Measurements from ENCODE around the gene SOX6.

The SOX6 gene

DNA sequence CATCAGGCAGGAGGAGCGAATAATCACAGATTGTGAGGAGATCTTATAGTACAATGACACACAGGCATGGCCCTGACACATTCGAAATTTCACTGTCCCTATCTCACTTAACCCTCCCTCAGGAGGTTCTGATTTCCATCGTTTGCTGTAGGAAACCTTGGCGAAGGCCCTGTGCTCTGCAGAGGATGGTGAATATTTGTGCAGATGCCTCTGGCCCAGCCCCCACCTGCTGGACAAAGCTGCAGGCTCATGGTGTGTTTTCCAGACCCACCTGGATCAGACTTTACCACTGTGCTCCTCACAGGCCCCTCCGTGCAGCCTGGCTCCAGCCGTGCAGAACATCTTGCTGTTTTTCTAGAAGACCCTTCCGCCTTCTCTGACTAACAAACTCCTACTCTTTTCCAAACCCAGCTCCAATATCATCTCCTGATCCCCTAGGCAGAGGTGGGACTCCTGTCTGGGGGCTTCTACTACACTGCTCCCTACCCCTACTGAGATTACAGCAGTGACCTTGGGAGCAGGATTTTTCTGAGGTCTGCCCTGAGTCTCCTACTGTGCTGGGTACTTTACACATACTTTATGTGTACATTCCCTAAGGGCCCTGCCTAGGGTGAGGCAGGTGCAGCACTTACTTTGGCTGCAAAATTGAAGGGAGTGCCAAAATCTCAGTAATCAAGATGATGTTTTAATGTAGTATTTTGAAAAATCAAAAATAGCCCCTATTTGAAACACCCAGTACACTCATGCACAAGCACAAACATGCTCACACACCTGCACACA, 412.7 kb downstream of the SOX6 start:
- Mint-ChIP-seq H3K36me3 (no peaks in the 10 kb centered on the region), H3K4me1 (no peaks in the 10 kb centered on the region), H3K27ac (no peak overlapping the region), H3K4me3 (no peak overlapping the region), H3K9me3 (peaks cover 13% of the 10 kb centered on the region), H3K27me3 (peaks cover 1% of the 10 kb centered on the region)

DNA sequence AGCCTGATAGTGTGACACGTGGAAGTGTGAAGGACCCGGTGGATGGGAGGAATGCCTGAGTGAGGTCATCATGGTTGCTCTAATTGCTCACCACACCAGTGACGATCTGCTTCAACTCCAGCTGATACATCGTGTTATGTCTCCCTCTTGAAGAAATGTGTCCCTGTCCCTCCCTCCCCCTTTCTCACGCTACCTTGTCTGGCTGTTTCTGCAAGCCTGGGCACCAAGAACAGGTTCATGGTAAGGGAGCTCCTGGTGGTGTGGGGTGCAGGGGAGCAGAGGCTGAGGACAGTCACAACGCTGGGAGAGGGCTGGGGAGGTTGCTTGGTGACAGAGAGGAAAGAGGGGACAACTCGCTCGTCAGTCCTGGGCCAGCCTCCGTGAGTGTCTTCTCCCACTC, 413.4 kb downstream of the SOX6 start:
- H3K36me3 Mint-ChIP-seq = no peaks in the 10 kb centered on the region
- peaks cover 13% of the 10 kb centered on the region for H3K9me3 Mint-ChIP-seq
- H3K27me3 Mint-ChIP-seq = peaks cover 1% of the 10 kb centered on the region

GRCh38 chr11:15942126-15942525, 414.2 kb downstream of the SOX6 start:
- no peaks in the 10 kb centered on the region for H3K4me1 Mint-ChIP-seq
- peaks cover 6% of the 10 kb centered on the region for H3K9me3 Mint-ChIP-seq
- no peak overlapping the region for H3K4me3 Mint-ChIP-seq
- no peak overlapping the region for H3K27ac Mint-ChIP-seq
- H3K36me3 Mint-ChIP-seq = no peaks in the 10 kb centered on the region
- peaks cover 1% of the 10 kb centered on the region for H3K27me3 Mint-ChIP-seq

More for the DNA sequence above, 413.4 kb downstream of the SOX6 start:
- Mint-ChIP-seq H3K4me3 (no peak overlapping the region), H3K27ac (no peak overlapping the region), H3K4me1 (no peaks in the 10 kb centered on the region)

- Mint-ChIP-seq H3K27me3 (peaks cover 1% of the 10 kb centered on the region), H3K9me3 (peaks cover 1% of the 10 kb centered on the region), H3K4me1 (no peaks in the 10 kb centered on the region), H3K4me3 (no peak overlapping the region), H3K36me3 (no peaks in the 10 kb centered on the region), H3K27ac (no peak overlapping the region)
Measured at GRCh38 chr11:15941206-15941770, 415.1 kb downstream of the SOX6 start.

GRCh38 chr11:15940462-15941205, 415.7 kb downstream of the SOX6 start:
- peaks cover 1% of the 10 kb centered on the region for H3K27me3 Mint-ChIP-seq
- no peak overlapping the region for H3K4me3 Mint-ChIP-seq
- H3K36me3 Mint-ChIP-seq = no peaks in the 10 kb centered on the region
- H3K4me1 Mint-ChIP-seq = no peaks in the 10 kb centered on the region
- H3K9me3 Mint-ChIP-seq = no peaks in the 10 kb centered on the region
- H3K27ac Mint-ChIP-seq = no peak overlapping the region

DNA sequence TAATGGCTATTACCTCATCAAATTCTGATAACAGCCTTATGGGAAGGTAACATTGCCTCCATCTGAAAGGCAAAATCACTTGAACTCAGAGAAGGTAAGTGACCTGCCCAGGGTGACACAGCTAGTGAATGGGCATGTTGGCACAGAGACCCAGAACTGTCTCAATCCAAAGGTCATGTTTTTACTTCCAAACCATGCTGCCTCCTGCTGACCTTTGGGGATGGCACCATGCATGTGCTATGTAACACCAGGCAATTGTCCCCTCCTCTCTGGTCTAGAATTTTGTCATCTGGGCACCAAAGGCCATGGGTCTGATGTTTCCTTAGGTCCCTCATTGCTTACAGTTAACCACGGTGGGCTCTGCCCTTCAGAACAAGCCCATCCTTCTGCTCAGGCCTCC, 417.4 kb downstream of the SOX6 start:
- H3K27me3 Mint-ChIP-seq = peaks cover 1% of the 10 kb centered on the region
- H3K4me3 Mint-ChIP-seq = no peak overlapping the region
- H3K36me3 Mint-ChIP-seq = no peaks in the 10 kb centered on the region
- no peak overlapping the region for H3K27ac Mint-ChIP-seq
- no peaks in the 10 kb centered on the region for H3K4me1 Mint-ChIP-seq
- H3K9me3 Mint-ChIP-seq = no peaks in the 10 kb centered on the region

DNA sequence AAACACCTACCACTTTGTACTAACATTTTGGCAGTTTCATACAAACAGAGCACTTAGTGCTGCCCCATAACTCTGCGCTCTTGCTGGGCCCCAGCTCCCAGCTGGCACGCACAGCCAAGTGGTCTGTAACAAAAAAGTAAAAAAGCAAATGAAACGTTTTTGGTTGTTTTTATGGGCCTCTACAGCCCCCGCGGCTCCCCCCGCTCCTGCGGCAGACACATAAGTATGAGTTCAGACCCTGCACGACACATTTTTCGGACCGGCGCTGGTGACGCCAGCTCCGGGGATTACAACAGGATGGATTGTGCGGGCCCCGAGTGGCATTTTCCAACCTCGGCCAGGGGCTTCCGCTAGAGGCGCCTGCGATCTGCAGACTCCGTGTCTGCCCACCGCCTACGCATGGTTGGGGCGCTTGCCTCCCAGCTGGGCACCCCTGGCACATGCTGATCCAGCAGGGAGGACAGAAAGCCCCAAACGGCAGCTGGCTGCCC, 418.2 kb downstream of the SOX6 start:
- Mint-ChIP-seq H3K27me3 (peaks cover 1% of the 10 kb centered on the region), H3K9me3 (no peaks in the 10 kb centered on the region), H3K4me3 (no peak overlapping the region), H3K4me1 (no peaks in the 10 kb centered on the region), H3K27ac (no peak overlapping the region), H3K36me3 (no peaks in the 10 kb centered on the region)

DNA sequence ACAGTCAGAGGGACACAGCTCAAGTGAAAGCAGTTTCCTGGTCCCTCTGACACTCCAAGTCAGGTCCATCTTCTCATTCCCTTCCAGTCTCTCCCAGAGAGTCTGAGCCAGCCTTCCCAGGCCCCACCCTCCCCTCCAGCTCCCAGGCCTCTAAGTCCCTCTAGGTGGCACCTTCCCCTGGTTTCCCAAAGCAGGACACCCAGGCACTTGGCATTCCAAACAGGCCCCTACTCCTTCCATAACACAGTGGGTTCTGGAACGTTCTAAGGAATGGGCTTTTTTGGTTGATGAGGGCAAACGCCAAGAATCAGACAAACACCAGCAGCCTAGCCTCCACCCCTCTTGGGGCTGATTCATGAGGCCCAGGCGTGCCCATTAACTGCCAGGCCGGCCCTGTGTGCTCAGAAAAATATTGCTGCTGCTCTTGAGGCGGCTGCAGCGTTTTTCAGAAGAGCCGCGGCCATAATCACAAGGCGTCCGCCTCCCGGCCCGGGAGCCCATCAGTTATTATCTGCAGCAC, 418.7 kb downstream of the SOX6 start:
- H3K27me3 Mint-ChIP-seq = peaks cover 1% of the 10 kb centered on the region
- H3K27ac Mint-ChIP-seq = no peak overlapping the region
- no peaks in the 10 kb centered on the region for H3K9me3 Mint-ChIP-seq
- H3K4me1 Mint-ChIP-seq = no peaks in the 10 kb centered on the region
- no peaks in the 10 kb centered on the region for H3K36me3 Mint-ChIP-seq
- no peak overlapping the region for H3K4me3 Mint-ChIP-seq

DNA sequence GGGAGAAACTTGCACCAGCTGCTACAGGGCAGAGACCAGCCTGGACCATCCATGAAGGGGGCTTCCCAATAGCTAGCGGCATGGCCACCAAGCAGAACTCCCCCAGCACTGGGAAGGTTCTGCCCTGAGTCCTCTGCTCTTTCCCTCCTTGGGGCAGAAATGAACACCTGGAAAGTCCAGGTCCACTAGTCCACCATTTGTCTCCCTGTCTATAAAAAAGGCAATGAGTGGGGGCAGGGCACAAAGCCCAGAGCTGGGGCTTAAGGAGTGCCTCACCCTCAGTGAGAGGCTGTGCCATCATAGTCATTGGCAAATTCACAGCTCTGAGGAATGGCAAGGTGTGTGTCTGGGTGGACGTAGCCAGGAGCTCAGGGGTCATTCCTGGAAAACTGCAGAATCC, 420.3 kb downstream of the SOX6 start:
- H3K4me1 Mint-ChIP-seq = no peaks in the 10 kb centered on the region
- H3K9me3 Mint-ChIP-seq = peaks cover 4% of the 10 kb centered on the region
- H3K27me3 Mint-ChIP-seq = peaks cover 1% of the 10 kb centered on the region
- H3K36me3 Mint-ChIP-seq = no peaks in the 10 kb centered on the region
- no peak overlapping the region for H3K27ac Mint-ChIP-seq
- H3K4me3 Mint-ChIP-seq = no peak overlapping the region

DNA sequence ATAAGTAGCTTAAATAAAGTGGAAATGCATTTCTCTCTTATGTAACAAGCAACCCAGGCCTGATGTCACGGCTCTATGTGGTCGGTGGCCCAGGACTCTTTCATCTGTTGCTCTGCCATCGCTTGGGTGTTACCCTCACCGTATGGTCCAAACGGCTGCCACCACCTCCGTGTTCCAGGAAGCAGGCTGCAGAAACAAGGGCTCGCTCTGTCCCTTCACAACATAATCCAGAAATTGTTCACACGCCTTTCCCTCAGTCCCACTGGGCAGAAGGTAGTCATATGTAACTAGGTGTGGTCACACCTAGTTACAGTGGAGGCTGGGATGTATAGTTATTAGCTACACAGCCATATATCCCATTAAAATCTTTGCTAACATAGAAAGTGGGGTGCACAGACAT, 421.0 kb downstream of the SOX6 start:
- Mint-ChIP-seq H3K9me3 (peaks cover 4% of the 10 kb centered on the region), H3K4me3 (no peak overlapping the region), H3K36me3 (no peaks in the 10 kb centered on the region), H3K27ac (no peak overlapping the region), H3K4me1 (no peaks in the 10 kb centered on the region), H3K27me3 (peaks cover 1% of the 10 kb centered on the region)

DNA sequence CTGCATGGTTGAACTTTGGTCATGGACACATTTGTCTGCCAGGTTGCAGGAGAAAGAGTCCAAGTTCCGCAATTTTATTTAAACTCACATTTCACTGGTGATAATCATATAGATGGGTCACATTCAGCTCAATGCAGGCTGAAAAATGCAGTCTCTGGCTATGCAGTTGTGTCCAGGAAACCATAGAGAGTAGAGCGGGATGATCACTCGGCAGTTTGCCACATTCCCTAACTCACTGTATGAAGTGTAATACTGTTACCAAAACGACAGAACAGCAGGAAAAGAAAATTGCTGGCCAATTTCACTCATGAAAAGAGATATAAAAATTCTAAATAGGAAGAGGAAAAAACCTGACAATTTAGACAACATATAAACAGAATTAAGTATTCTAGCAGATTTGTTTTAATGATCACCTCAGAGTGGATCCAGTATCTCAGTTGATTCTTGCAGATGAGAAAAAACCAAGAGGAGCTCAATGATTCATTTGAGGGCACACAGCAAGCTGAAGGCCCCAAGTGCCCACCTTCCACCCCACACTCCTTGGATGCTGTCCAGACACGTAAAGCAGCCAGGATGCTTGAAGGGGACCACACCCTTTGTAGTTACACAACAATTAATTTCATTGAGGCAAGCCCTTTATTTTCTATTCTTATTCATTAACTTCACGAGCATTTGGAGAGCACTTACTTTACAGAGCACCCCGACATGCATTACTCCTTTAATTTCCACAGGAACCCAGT, 422.3 kb downstream of the SOX6 start:
- Mint-ChIP-seq H3K9me3 (peaks cover 4% of the 10 kb centered on the region), H3K4me3 (no peak overlapping the region), H3K4me1 (no peaks in the 10 kb centered on the region), H3K27ac (no peak overlapping the region), H3K36me3 (no peaks in the 10 kb centered on the region), H3K27me3 (no peaks in the 10 kb centered on the region)

GRCh38 chr11:15932417-15932816, 423.9 kb downstream of the SOX6 start:
- Mint-ChIP-seq H3K27me3 (no peaks in the 10 kb centered on the region), H3K36me3 (no peaks in the 10 kb centered on the region), H3K4me3 (no peak overlapping the region), H3K9me3 (peaks cover 4% of the 10 kb centered on the region), H3K4me1 (no peaks in the 10 kb centered on the region), H3K27ac (no peak overlapping the region)

DNA sequence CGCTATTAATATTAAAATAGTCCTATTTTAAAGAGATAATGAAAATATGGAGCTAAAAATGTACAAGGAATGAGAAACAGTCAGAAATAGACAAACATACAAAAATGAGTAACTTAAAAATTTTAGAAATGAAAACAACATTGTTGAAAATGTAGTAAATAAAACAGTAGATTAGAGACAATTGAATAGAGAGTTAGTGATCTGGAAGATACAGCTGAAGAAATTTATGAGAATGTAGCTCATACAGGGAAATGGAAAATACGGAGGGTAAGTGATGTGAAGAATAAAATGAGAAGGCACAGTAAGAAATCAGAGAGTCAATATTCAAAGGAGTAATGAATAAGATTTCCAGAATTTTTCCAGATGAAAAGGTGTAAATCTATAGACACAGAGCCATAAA, 424.8 kb downstream of the SOX6 start:
- Mint-ChIP-seq H3K4me3 (no peak overlapping the region), H3K36me3 (no peaks in the 10 kb centered on the region), H3K27me3 (no peaks in the 10 kb centered on the region), H3K27ac (no peak overlapping the region), H3K4me1 (no peaks in the 10 kb centered on the region), H3K9me3 (peaks cover 4% of the 10 kb centered on the region)

- Mint-ChIP-seq H3K9me3 (peaks cover 4% of the 10 kb centered on the region), H3K4me3 (no peak overlapping the region), H3K27ac (no peak overlapping the region), H3K4me1 (no peaks in the 10 kb centered on the region), H3K27me3 (no peaks in the 10 kb centered on the region), H3K36me3 (no peaks in the 10 kb centered on the region)
Measured at GRCh38 chr11:15930442-15931025, 425.8 kb downstream of the SOX6 start.

GRCh38 chr11:15929371-15929901, 426.9 kb downstream of the SOX6 start:
- no peaks in the 10 kb centered on the region for H3K27me3 Mint-ChIP-seq
- H3K9me3 Mint-ChIP-seq = peaks cover 4% of the 10 kb centered on the region
- no peaks in the 10 kb centered on the region for H3K4me1 Mint-ChIP-seq
- no peaks in the 10 kb centered on the region for H3K36me3 Mint-ChIP-seq
- no peak overlapping the region for H3K27ac Mint-ChIP-seq
- H3K4me3 Mint-ChIP-seq = no peak overlapping the region
